Ovary (tissue), 9 donors: ENCODE data around the gene FATE1. TPM values are rescaled to one million over a fixed set of nuclear protein-coding genes. Genes with fewer than 3 reads are reported as not detected.

Source experiments
- DNase-seq, 5 donors: peaks; one replicate each; pipeline ENCODE4 v3.0.0-alpha.2; 2019 to 2020
- H3K27ac ChIP-seq, 2 donors: fragments of 200-600 bp; one replicate each; pipeline versions ENCODE4 v1.5.1 to v1.8.0; 2019 to 2022
- H3K27me3 ChIP-seq: fragments of 200-600 bp; one replicate; pipeline ENCODE4 v1.8.0; 2022
- H3K36me3 ChIP-seq: fragments of 200-600 bp; sonication (generic); one replicate; pipeline ENCODE4 v1.5.1; 2019
- H3K4me1 ChIP-seq: one replicate; pipeline ENCODE4 v1.8.1; 2013; ENCODE audit warnings: mild to moderate bottlenecking, moderate library complexity; ENCODE audit not compliant: insufficient read depth
- H3K4me3 ChIP-seq: fragments of 200-600 bp; sonication (generic); one replicate; pipeline ENCODE4 v1.5.1; 2017
- H3K9me3 ChIP-seq, 2 donors: fragments of 200-600 bp in 1 of 2; sonication (generic) in 1 of 2; one replicate each; pipeline versions ENCODE4 v1.5.1 to v1.8.1; 2013 to 2019; ENCODE audit warnings: mild to moderate bottlenecking in 1 of 2, moderate library complexity in 1 of 2
- CTCF ChIP-seq, 3 donors: fragments of 450-650 bp in 2 of 3; fragments of 200-600 bp in 1 of 3; IDR thresholded peaks; one replicate each; pipeline versions ENCODE4 v1.5.1 to v1.8.0; 2016 to 2022; ENCODE audit warnings: antibody characterized with exemption in 3 of 3, mild to moderate bottlenecking in 1 of 3
- EP300 ChIP-seq: sonication (generic); formaldehyde crosslinking; IDR thresholded peaks from one replicate; pipeline ENCODE4 v1.6.1; 2017; ENCODE audit warnings: antibody characterized with exemption
- POLR2A ChIP-seq: fragments of 450-650 bp; IDR thresholded peaks from one replicate; pipeline ENCODE4 v1.6.1; 2017; ENCODE audit warnings: antibody characterized with exemption, mild to moderate bottlenecking, moderate library complexity
- WGBS, 3 donors: extraction: QIAGEN DNeasy Blood & Tissue Kit in 1 of 3; methylation state at CpG; one replicate each; pipeline versions ENCODE4 v1.1.5 to v1.1.7; 2013 to 2017; 5-methylcytosine and 5-hydroxymethylcytosine counted together
- intact Hi-C, 4 donors: fragments of 100-400 bp; cut with DNase I; formaldehyde crosslinking; loops; one replicate each; pipeline versions ENCODE4 v1.11.0 to v1.15.1; 2022 to 2023
- polyA plus RNA-seq, 2 donors: library from polyadenylated mRNA; stranded (reverse); fragments of 200-250 nt in 1 of 2; fragments of 350-450 nt in 1 of 2; fragmentation: Illumina TruSeq in 1 of 2; extraction: RNeasy Lipid Tissue Mini Kit (QIAGEN cat#74804) in 1 of 2; gene quantifications; one replicate each; pipeline ENCODE4 v1.2.3, GENCODE V29; 2013 to 2014
- total RNA-seq, 7 donors: library from RNA; depleted of rRNA in 2 of 7; stranded (reverse); fragments of >200 nt in 2 of 7; fragmentation: NEBNext Ultra II Directional in 3 of 7; extraction: Animal tissue kit (Norgen Biotek cat#: 25700) in 3 of 7; gene quantifications; one replicate each; pipeline versions ENCODE4 v1.1.0 to v1.2.4, GENCODE V29; 2016 to 2023
- donor health status: DM: no; HTN: no; CAD: no; lungs with moderate emphysema.
- donor health status: DM: no; HTN: no; CAD: no.
- donor health status: Bipolar disorder and iron deficiency.
- donor health status: DM: yes; HTN: yes; CAD: no.
- donor health status: DM: no; HTN: no; CAD: no.
- donor health status: DM: yes; HTN: yes; CAD: no.

The FATE1 gene
- total and polyA plus RNA-seq, 9 donors, result 1.4 TPM; not detected in 8

- Histone ChIP-seq H3K9me3 (no peaks in the 10 kb centered on the region), H3K27ac (no peak overlapping the region), H3K4me1 (no peaks in the 10 kb centered on the region), H3K4me3 (no peak overlapping the region), H3K27me3 (no peaks in the 10 kb centered on the region), H3K36me3 (no peaks in the 10 kb centered on the region)
- no peak for TF ChIP-seq POLR2A
- TF ChIP-seq CTCF (IDR thresholded peaks at IDR 0.05), result no peak
- TF ChIP-seq EP300, result no peak
- WGBS, 3 donors, result 82 to 94% (median 83%) methylated on average over 7 of the region's 7 CpGs
- DNase-seq, result no peak
- intact Hi-C loops, result no loop called here
Measured at GRCh38 chrX:151708821-151709220, 7.0 kb upstream of the FATE1 start.

- TF ChIP-seq POLR2A (no peak), CTCF (IDR thresholded peaks at IDR 0.05) (no peak), EP300 (no peak)
- intact Hi-C loops, result no loop called here
Measured at GRCh38 chrX:151710457-151710856, 5.4 kb upstream of the FATE1 start.

GRCh38 chrX:151711154-151711553 lies 4.7 kb upstream of the FATE1 start:
- Histone ChIP-seq H3K4me3 (no peak overlapping the region), H3K4me1 (no peaks in the 10 kb centered on the region), H3K36me3 (no peaks in the 10 kb centered on the region), H3K27ac (no peak overlapping the region), H3K9me3 (no peaks in the 10 kb centered on the region), H3K27me3 (no peaks in the 10 kb centered on the region)
- 47 to 59% (median 49%) methylated on average over 5 of the region's 5 CpGs for WGBS, 3 donors
- TF ChIP-seq POLR2A (no peak), CTCF (IDR thresholded peaks at IDR 0.05) (no peak), EP300 (no peak)
- intact Hi-C loops, result no loop called here
- no peak for DNase-seq

More at GRCh38 chrX:151710457-151710856, 5.4 kb upstream of the FATE1 start:
- no peak overlapping the region for H3K27ac ChIP-seq
- no peaks in the 10 kb centered on the region for H3K36me3 ChIP-seq
- H3K4me3 ChIP-seq, result no peak overlapping the region
- no peak for DNase-seq
- no peaks in the 10 kb centered on the region for H3K4me1 ChIP-seq
- no peaks in the 10 kb centered on the region for H3K9me3 ChIP-seq
- 42 to 59% (median 47%) methylated on average over 2 of the region's 2 CpGs for WGBS, 3 donors
- H3K27me3 ChIP-seq, result no peaks in the 10 kb centered on the region

GRCh38 chrX:151711787-151712186 lies 4.0 kb upstream of the FATE1 start:
- Histone ChIP-seq H3K4me1 (no peaks in the 10 kb centered on the region), H3K27me3 (no peaks in the 10 kb centered on the region), H3K4me3 (no peak overlapping the region), H3K9me3 (no peaks in the 10 kb centered on the region), H3K36me3 (no peaks in the 10 kb centered on the region), H3K27ac (no peak overlapping the region)
- TF ChIP-seq CTCF (IDR thresholded peaks at IDR 0.05) (no peak), EP300 (no peak), POLR2A (no peak)
- WGBS, 3 donors, result 11 to 27% (median 21%) methylated on average over 2 of the region's 2 CpGs
- DNase-seq, result no peak
- intact Hi-C loops, result no loop called here

GRCh38 chrX:151712253-151712652 lies 3.6 kb upstream of the FATE1 start:
- H3K36me3 ChIP-seq, result no peaks in the 10 kb centered on the region
- H3K27ac ChIP-seq, result no peak overlapping the region
- H3K9me3 ChIP-seq, result no peaks in the 10 kb centered on the region
- H3K4me1 ChIP-seq, result no peaks in the 10 kb centered on the region
- H3K4me3 ChIP-seq, result no peak overlapping the region
- no peak for TF ChIP-seq POLR2A
- TF ChIP-seq CTCF (IDR thresholded peaks at IDR 0.05), result no peak
- TF ChIP-seq EP300, result no peak
- intact Hi-C loops, result no loop called here
- no peak for DNase-seq
- no peaks in the 10 kb centered on the region for H3K27me3 ChIP-seq
- 24 to 30% (median 29%) methylated on average over 3 of the region's 3 CpGs for WGBS, 3 donors
